Left ventricle myocardium inferior (tissue), 1 donor: ENCODE measurements around the gene BMP4. TPM values are rescaled to one million over a fixed set of nuclear protein-coding genes. Genes with fewer than 3 reads are reported as not detected.

Experiments
- DNase-seq: peaks from one replicate; pipeline ENCODE4 v3.0.0-alpha.2; 2020
- H3K27ac ChIP-seq: fragments of 200-600 bp; replicated peaks from 2 replicates; pipeline ENCODE4 v1.8.0; 2021
- H3K27me3 ChIP-seq: fragments of 200-600 bp; 2 replicates; pipeline ENCODE4 v1.8.0; 2021; ENCODE audit warnings: low read depth
- H3K36me3 ChIP-seq: fragments of 200-600 bp; 2 replicates; pipeline ENCODE4 v1.8.0; 2021
- H3K4me1 ChIP-seq: fragments of 200-600 bp; 2 replicates; pipeline ENCODE4 v1.8.0; 2021
- H3K4me3 ChIP-seq: fragments of 200-600 bp; 2 replicates; pipeline ENCODE4 v1.8.0; 2021; ENCODE audit warnings: mild to moderate bottlenecking, moderate library complexity
- H3K9me3 ChIP-seq: fragments of 200-600 bp; replicated peaks from 2 replicates; pipeline ENCODE4 v1.8.0; 2021
- CTCF ChIP-seq: fragments of 200-600 bp; IDR thresholded peaks from 2 replicates; pipeline ENCODE4 v1.8.0; 2021; ENCODE audit warnings: antibody characterized with exemption, mild to moderate bottlenecking, borderline replicate concordance
- intact Hi-C: fragments of 100-400 bp; cut with micrococcal nuclease; formaldehyde crosslinking; loops from one replicate; pipeline ENCODE4 v1.11.0; 2022
- total RNA-seq: library from RNA; stranded (reverse); fragmentation: NEBNext Ultra II Directional; extraction: Animal tissue kit (Norgen Biotek cat#: 25700); gene quantifications from one replicate; pipeline ENCODE4 v1.2.1, GENCODE V29; 2021
- donor health status: DM: no; HTN: yes; CAD: no; lungs with severe emphysema.

BMP4 gene
- total RNA-seq, 1 donor from 2014 or later = 9.8 TPM

GRCh38 chr14:53942970-53943750 lies 13.5 kb downstream of the BMP4 start:
- no peak overlapping the region for H3K4me3 ChIP-seq
- no peak for DNase-seq
- peaks cover 7% of the 10 kb centered on the region for H3K4me1 ChIP-seq
- H3K27ac ChIP-seq = no peak overlapping the region
- no peaks in the 10 kb centered on the region for H3K9me3 ChIP-seq
- no peak for TF ChIP-seq CTCF
- H3K36me3 ChIP-seq = no peaks in the 10 kb centered on the region
- H3K27me3 ChIP-seq = peaks cover 49% of the 10 kb centered on the region
- intact Hi-C loops = no loop called here

GRCh38 chr14:53938136-53938837 lies 18.3 kb downstream of the BMP4 start:
- no peak for TF ChIP-seq CTCF
- Histone ChIP-seq H3K4me3 (no peak overlapping the region), H3K4me1 (no peaks in the 10 kb centered on the region), H3K27ac (no peak overlapping the region), H3K36me3 (no peaks in the 10 kb centered on the region), H3K27me3 (peaks cover 3% of the 10 kb centered on the region), H3K9me3 (no peaks in the 10 kb centered on the region)
- intact Hi-C loops = no loop called here
- DNase-seq = no peak

- no peaks in the 10 kb centered on the region for H3K36me3 ChIP-seq
- no peaks in the 10 kb centered on the region for H3K9me3 ChIP-seq
- H3K4me1 ChIP-seq = no peaks in the 10 kb centered on the region
- no peak overlapping the region for H3K27ac ChIP-seq
- intact Hi-C loops = no loop called here
- no peak overlapping the region for H3K4me3 ChIP-seq
- TF ChIP-seq CTCF = no peak
- DNase-seq = no peak
- H3K27me3 ChIP-seq = no peaks in the 10 kb centered on the region
Observed at GRCh38 chr14:53934778-53935414, 21.7 kb downstream of the BMP4 start.

GRCh38 chr14:53932966-53933365 lies 23.7 kb downstream of the BMP4 start:
- Histone ChIP-seq H3K27ac (no peak overlapping the region), H3K4me3 (no peak overlapping the region), H3K27me3 (no peaks in the 10 kb centered on the region), H3K9me3 (no peaks in the 10 kb centered on the region), H3K4me1 (no peaks in the 10 kb centered on the region), H3K36me3 (no peaks in the 10 kb centered on the region)
- intact Hi-C loops = no loop called here
- DNase-seq = no peak
- TF ChIP-seq CTCF = no peak

GRCh38 chr14:53929871-53930715 lies 26.5 kb downstream of the BMP4 start:
- no peak for DNase-seq
- Histone ChIP-seq H3K27ac (no peak overlapping the region), H3K4me1 (no peaks in the 10 kb centered on the region), H3K9me3 (no peaks in the 10 kb centered on the region), H3K27me3 (peaks cover 5% of the 10 kb centered on the region), H3K36me3 (no peaks in the 10 kb centered on the region), H3K4me3 (no peak overlapping the region)
- peak; percentile 54 for TF ChIP-seq CTCF
- intact Hi-C loops = no loop called here
